NCI-H2081 (cell line): ENCODE measurements around the gene SLC39A8.

Experiments used
- DNase-seq, 2 experiments: peaks; one replicate each; lab custom pipeline; 2025; lab: John Stamatoyannopoulos, UW

The SLC39A8 gene

GRCh38 chr4:102230194-102230593 is 115.1 kb downstream of the SLC39A8 start:
- DNase-seq, result peak; percentile 5 to 25

- no peak for DNase-seq
Observed at GRCh38 chr4:102227388-102227787, 117.9 kb downstream of the SLC39A8 start.

GRCh38 chr4:102223461-102223860 is 121.8 kb downstream of the SLC39A8 start:
- no peak for DNase-seq

GRCh38 chr4:102222838-102223409 is 122.4 kb downstream of the SLC39A8 start:
- no peak for DNase-seq

- peak; percentile 63 to 77 for DNase-seq
Observed at GRCh38 chr4:102219129-102219528, 126.2 kb downstream of the SLC39A8 start.

GRCh38 chr4:102218656-102219055 is 126.6 kb downstream of the SLC39A8 start:
- DNase-seq, result no peak

GRCh38 chr4:102217775-102218355 is 127.4 kb downstream of the SLC39A8 start:
- DNase-seq, result no peak

- DNase-seq, result no peak
Observed at GRCh38 chr4:102217345-102217744, 127.9 kb downstream of the SLC39A8 start.

- no peak for DNase-seq
Observed at GRCh38 chr4:102216666-102217065, 128.6 kb downstream of the SLC39A8 start.

GRCh38 chr4:102213031-102213430 is 132.3 kb downstream of the SLC39A8 start:
- DNase-seq, result no peak
